Lower leg skin (tissue), 4 donors: Measurements from ENCODE around the gene TSPAN31. TPM values are rescaled to one million over a fixed set of nuclear protein-coding genes. Genes with fewer than 3 reads are reported as not detected.

Experiments used
- DNase-seq, 2 donors: peaks; one replicate each; pipeline ENCODE4 v3.0.0-alpha.2; 2019; ENCODE audit warnings: low spot score in 2 of 2
- H3K4me3 ChIP-seq: fragments of 200-600 bp; sonication (generic); 2 replicates; pipeline ENCODE4 v1.5.1; 2017; ENCODE audit warnings: mild to moderate bottlenecking, low read depth; ENCODE audit not compliant: poor library complexity, severe bottlenecking
- CTCF ChIP-seq, 3 donors: fragments of 450-650 bp; IDR thresholded peaks; one replicate each; pipeline ENCODE4 v1.5.1; 2016; ENCODE audit warnings: antibody characterized with exemption in 3 of 3, mild to moderate bottlenecking in 3 of 3, moderate library complexity in 2 of 3
- POLR2A ChIP-seq, 2 donors: fragments of 450-650 bp; IDR thresholded peaks; one replicate each; pipeline ENCODE4 v1.6.1; 2016 to 2017; ENCODE audit warnings: antibody characterized with exemption in 2 of 2, mild to moderate bottlenecking in 1 of 2, moderate library complexity in 1 of 2
- WGBS, 2 donors: methylation state at CpG; one replicate each; pipeline ENCODE4 v1.1.5; 2018; 5-methylcytosine and 5-hydroxymethylcytosine counted together
- intact Hi-C: fragments of 100-400 bp; cut with DNase I; formaldehyde crosslinking; loops from one replicate; pipeline ENCODE4 v1.15.0; 2023; ENCODE audit warnings: low total_unique reads
- total RNA-seq, 4 donors: library from RNA; depleted of rRNA; stranded (reverse); fragments of >200 nt; gene quantifications; one replicate each; pipeline ENCODE4 v1.1.0, GENCODE V29; 2016

TSPAN31 gene
- total RNA-seq, 4 donors from 2014 or later = 44.9 to 76.4 (median 54.7) TPM

GRCh38 chr12:57716305-57716704, 28.5 kb upstream of the TSPAN31 start:
- TF ChIP-seq CTCF (IDR thresholded peaks at IDR 0.05) (no peak), POLR2A (IDR thresholded peaks at IDR 0.05) (no peak)
- H3K4me3 ChIP-seq = no peak overlapping the region
- 94 to 95% methylated on average over 4 of the region's 4 CpGs for WGBS, 2 donors
- DNase-seq = no peak
- intact Hi-C loops = no loop called here

- TF ChIP-seq POLR2A (IDR thresholded peaks at IDR 0.05) (no peak), CTCF (IDR thresholded peaks at IDR 0.05) (no peak)
- DNase-seq = peak in 1 of 2 donors; percentile 37
- H3K4me3 ChIP-seq = no peak overlapping the region
- intact Hi-C loops = no loop called here
- WGBS, 2 donors = 98 to 100% methylated on average over 5 of the region's 5 CpGs
These were observed 27.7 kb upstream of the TSPAN31 start for GRCh38 chr12:57717131-57717530.

DNA sequence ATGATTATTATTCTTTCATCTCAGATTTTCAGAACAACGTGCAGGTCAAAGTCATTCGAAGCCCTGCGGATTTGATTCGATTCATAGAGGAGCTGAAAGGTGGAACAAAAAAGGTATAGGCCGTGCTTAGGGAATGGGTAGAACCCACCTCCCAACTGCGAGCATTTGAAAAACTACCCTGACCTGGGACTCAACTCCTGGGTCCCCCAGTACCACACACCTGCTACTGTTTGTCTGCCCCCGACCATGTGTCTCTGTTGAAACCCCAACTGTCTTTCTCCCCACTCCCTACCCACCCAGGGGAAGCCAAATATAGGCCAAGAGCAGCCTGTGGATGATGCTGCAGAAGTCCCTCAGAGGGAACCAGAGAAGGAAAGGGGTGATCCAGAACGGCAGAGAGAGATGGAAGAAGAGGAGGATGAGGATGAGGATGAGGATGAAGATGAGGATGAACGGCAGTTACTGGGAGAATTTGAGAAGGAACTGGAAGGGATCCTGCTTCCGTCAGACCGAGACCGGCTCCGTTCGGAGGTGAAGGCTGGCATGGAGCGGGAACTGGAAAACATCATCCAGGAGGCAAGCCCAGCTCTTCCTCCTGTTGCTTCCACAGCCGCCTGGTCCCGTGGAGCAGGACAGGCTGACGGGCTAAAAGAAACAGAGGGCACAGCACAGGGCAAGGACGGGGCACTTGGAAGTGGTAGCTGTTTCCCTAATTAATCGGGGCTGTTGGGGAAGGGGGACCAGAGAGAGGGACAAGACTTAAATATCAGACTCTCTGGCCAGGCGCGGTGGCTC, 26.8 kb upstream of the TSPAN31 start:
- H3K4me3 ChIP-seq = no peak overlapping the region
- intact Hi-C loops = no loop called here
- WGBS, 2 donors = 93 to 94% methylated on average over 22 of the region's 22 CpGs
- no peak for TF ChIP-seq CTCF (IDR thresholded peaks at IDR 0.05)
- no peak for TF ChIP-seq POLR2A (IDR thresholded peaks at IDR 0.05)
- DNase-seq = no peak

DNA sequence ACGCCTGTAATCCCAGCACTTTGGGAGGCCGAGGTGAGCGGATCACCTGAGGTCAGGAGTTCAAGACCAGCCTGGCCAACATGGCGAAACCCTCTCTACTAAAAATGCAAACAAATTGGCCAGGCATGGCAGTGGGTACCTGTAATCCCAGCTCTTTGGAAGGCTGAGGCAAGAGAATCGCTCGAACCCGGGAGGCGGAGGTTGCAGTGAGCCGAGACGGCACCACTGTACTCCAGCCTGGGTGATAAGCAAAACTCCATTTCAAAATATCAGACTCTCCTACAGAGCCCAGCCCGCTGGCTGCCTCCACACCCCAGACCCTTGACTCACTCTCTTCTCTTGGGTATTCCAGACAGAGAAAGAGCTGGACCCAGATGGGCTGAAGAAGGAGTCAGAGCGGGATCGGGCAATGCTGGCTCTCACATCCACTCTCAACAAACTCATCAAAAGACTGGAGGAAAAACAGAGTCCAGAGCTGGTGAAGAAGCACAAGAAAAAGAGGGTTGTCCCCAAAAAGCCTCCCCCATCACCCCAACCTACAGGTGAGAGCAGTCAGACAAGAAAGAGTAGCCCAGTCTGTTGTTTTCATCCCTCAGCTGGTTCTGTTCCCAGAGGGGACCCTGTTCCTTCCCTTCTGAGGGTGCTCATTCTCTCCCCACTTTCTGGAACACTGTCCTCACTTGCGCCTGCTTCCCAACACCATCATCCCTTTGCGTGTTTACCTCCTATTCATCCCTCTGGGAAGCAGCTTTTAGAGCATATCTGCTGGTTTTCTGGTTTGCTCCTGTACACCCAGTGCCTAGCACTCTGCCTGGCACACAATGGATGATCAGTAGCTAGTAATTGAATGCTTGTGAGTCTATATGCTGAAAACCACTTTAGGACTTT, 26.0 kb upstream of the TSPAN31 start:
- 96 to 97% methylated on average over 15 of the region's 15 CpGs for WGBS, 2 donors

More for the DNA sequence above, 26.0 kb upstream of the TSPAN31 start:
- intact Hi-C loops = no loop called here
- DNase-seq = peak in 1 of 2 donors; percentile 48
- H3K4me3 ChIP-seq = no peak overlapping the region
- TF ChIP-seq POLR2A (IDR thresholded peaks at IDR 0.05) (no peak), CTCF (IDR thresholded peaks at IDR 0.05) (no peak)
